Fibroblast of villous mesenchyme (primary cell): ENCODE data around the gene KAZN. TPM values are rescaled to one million over a fixed set of nuclear protein-coding genes. Genes with fewer than 3 reads are reported as not detected.

Experiments used
- DNase-seq: peaks from one replicate; pipeline ENCODE4 v3.0.0-alpha.2; 2010; ENCODE audit warnings: low read depth
- H3K4me3 ChIP-seq: 2 replicates; pipeline ENCODE4 v1.5.1; 2011; ENCODE audit warnings: low read depth, mild to moderate bottlenecking, low read length
- total RNA-seq: library from RNA; depleted of rRNA; stranded (reverse); fragments of >200 nt; gene quantifications from 2 replicates; pipeline ENCODE4 v1.2.3, GENCODE V29; 2012
- TF ChIP-seq, protein P1 (sequence below): IDR thresholded peaks from 2 replicates; pipeline ENCODE4 v1.5.1; 2012; ENCODE audit warnings: low read depth, mild to moderate bottlenecking, low read length; ENCODE audit not compliant: insufficient read depth

KAZN gene
- total RNA-seq, 1 donor = 8.6 TPM

DNA sequence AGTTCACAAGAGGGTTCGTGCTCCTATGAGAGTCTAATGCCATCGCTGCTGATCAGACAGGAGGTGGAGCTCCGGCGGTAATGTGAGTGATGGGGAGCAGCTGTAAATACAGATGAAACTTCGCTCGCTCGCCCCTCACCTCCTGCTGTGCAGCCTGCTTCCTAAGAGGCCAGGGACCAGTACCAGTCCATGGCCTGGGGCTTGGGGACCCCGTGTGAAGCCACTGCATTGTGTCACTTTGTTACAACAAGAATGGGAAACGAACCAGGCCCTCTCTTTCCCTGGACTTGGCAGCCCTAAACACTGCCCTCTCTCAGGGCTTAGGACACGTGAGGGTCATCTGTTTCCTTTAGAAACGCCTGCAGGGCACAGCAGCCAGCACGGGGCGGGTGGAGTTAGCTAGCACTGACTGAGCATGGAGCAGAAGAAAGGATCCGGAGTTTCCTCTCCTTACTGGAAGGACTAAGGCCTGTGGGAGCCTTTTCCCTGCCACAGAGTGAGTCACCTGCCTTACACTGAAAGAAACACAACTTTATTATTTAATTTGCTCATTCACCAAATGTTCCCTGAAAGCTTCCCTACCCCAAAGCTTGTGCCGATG, 369.9 kb downstream of the KAZN start:
- H3K4me3 ChIP-seq = no peak overlapping the region
- TF ChIP-seq, protein P1, sequence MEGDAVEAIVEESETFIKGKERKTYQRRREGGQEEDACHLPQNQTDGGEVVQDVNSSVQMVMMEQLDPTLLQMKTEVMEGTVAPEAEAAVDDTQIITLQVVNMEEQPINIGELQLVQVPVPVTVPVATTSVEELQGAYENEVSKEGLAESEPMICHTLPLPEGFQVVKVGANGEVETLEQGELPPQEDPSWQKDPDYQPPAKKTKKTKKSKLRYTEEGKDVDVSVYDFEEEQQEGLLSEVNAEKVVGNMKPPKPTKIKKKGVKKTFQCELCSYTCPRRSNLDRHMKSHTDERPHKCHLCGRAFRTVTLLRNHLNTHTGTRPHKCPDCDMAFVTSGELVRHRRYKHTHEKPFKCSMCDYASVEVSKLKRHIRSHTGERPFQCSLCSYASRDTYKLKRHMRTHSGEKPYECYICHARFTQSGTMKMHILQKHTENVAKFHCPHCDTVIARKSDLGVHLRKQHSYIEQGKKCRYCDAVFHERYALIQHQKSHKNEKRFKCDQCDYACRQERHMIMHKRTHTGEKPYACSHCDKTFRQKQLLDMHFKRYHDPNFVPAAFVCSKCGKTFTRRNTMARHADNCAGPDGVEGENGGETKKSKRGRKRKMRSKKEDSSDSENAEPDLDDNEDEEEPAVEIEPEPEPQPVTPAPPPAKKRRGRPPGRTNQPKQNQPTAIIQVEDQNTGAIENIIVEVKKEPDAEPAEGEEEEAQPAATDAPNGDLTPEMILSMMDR = no peak
- DNase-seq = peak; percentile 86

DNA sequence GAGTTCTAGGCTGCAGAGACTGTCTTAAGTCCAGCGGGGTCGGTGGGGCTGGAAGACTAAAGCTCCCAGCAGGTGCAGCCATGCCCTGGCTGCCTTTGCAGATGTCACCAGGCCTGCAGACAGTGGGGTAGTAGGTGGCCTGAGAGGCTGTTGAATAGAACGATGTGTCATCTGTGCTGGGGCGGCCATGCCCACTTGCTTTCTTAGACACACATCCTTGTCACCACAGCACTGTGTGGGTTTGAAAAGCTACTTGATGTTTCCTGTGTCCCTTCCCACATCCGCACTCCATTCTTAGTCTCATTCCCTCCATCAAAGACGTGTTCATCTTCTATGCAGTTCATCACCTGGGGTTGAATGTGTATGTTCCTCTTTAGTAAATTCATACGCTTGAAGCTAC, 370.5 kb downstream of the KAZN start:
- TF ChIP-seq, protein P1 = no peak
- no peak for DNase-seq

DNA sequence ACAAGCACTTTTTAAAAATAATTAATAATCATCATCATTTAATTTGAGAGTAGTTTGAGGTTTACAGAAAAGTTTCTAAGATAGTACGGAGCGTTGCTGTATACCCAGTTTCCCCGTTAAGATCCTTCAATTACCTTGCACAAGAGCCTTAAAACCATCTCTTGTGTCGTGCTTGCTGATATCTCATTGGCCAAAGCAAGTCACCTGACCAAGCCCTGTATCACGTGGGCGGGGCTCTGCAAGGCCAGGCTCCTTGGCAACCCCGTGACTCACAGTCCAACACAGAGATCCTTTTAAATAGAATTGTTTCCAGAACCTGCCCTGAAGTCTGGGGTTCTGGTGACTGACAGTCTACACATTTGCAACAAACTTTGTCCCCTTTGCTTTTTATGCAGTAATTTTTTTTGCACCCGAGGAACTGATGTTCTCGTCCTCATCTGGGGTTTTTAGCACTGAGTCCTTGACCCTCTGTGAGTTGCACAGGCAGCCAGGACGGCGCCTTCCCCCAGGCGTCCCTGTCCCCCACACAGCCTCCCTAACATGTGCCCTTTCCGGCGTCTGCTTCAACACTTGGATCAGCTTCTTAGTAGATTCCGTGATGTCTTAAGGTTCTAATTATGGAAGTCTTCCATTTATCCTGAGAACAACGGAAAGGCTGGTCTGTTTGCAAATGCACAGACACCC, 371.8 kb downstream of the KAZN start:
- TF ChIP-seq, protein P1 = no peak
- H3K4me3 ChIP-seq = no peak overlapping the region
- peak; percentile 87 for DNase-seq

More for the DNA sequence above, 370.5 kb downstream of the KAZN start:
- H3K4me3 ChIP-seq = no peak overlapping the region

DNA sequence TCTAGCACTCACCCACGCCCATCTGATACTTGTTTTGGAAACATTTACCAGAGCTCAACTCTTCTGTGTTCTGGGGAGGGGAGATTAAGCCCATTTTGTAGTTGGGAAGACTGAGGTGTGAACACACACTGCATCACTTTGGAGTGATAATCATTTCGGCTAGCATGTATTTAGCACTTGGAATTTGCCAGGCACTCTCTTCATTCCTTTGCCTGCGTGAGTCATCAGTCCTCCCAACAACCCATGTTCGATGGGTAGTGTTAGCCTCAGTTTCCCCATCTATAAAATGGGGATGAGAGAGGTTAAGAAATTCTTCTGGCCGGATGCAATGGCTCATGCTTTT, 372.3 kb downstream of the KAZN start:
- TF ChIP-seq, protein P1 = no peak
- DNase-seq = no peak
- H3K4me3 ChIP-seq = no peak overlapping the region

DNA sequence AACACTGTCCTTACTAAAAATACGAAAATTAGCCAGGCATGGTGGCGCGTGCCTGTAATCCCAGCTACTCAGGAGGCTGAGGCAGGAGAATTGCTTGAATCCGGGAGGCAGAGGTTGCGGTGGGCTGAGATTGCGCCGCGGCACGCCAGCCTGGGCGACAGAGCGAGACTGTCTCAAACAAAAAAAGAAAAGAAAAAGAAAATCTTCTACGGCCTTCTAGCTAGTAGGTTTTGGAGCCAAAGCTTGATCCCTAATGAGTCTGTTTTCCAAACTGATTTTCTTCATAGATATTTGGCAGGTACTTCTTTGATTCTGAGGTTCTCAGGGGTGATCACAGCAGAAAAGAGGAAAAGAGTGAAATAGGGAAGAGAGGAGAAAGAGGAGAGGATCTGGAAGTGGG, 372.7 kb downstream of the KAZN start:
- TF ChIP-seq, protein P1 = no peak
- H3K4me3 ChIP-seq = peak overlapping the region; percentile 31
- no peak for DNase-seq

DNA sequence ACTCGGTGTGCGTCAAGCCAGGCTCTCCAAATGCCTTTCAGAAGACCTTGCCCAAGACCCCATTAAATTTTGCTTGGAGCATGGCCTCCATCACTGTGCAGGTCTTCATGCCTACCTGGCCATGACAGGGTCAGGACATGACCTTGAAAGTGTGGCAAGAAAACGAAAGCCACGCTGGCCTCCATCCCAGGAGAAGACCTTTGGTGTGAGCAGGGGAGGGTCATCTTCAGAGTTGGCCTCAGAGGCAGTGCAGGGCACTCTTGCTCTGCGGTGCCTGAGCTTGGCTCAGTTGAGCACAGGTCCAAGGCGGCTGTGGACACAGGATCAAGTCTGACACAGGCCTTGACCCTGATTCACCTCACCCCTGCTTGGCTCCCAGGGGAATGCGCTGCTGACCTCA, 373.6 kb downstream of the KAZN start:
- TF ChIP-seq, protein P1 = no peak
- no peak overlapping the region for H3K4me3 ChIP-seq
- DNase-seq = no peak
